ENCODE data around the gene LSG1.

- TF ChIP-seq CTCF (conservative IDR thresholded peaks at IDR 0.05; ENCODE audit: low read length): peak; percentile 98
- TF ChIP-seq EZH2phosphoT487 (IDR thresholded peaks at IDR 0.05; ENCODE audit: borderline replicate concordance): no peak
Measured at GRCh38 chr3:194682694-194683310, 10.8 kb upstream of the LSG1 start.

All from Loucy (cell line).